HCT116 (cell line): Measurements from ENCODE around the gene ARHGEF11. TPM values are rescaled to one million over a fixed set of nuclear protein-coding genes. Genes with fewer than 3 reads are reported as not detected.
A peak's percentile ranks its signal among the peaks of the same experiment; 100 is the strongest.

Source experiments
- ATAC-seq: fragments of 200-7000 bp; cut with Tn5 transposase; 2 replicates; pipeline ENCODE4 v1.9.1; 2020; ENCODE audit warnings: mild to moderate bottlenecking, moderate library complexity
- BruUV-seq: library from RNA; stranded (reverse); fragments of 400-500 nt; replicated peaks from 2 replicates; lab custom pipeline; 2021; lab: Mats Ljungman, UMichigan
- CTCF ChIA-PET: fragments of 300-600 bp; sonication (Branson Sonifier 250); formaldehyde crosslinking; loops from one replicate; lab custom pipeline; 2021; ENCODE audit warnings: antibody characterized with exemption; lab: Charles Lee
- POLR2A ChIA-PET: fragments of 300-600, 350-600 bp; sonication (Branson Sonifier 250); formaldehyde crosslinking; loops from one replicate; lab custom pipeline; 2021; ENCODE audit warnings: antibody characterized with exemption; lab: Charles Lee
- RAD21 ChIA-PET, 2 experiments: fragments of 300-600 bp; sonication (Branson Sonifier 250); formaldehyde crosslinking; loops; one replicate each; lab custom pipeline; 2023; ENCODE audit warnings: low total read pairs in 2 of 2; ENCODE audit not compliant: uncharacterized antibody in 2 of 2, unreplicated experiment in 2 of 2, low non-redundant PET in 1 of 2; lab: Charles Lee
- DNase-seq: peaks from one replicate; pipeline ENCODE4 v3.0.0-alpha.2; 2010; ENCODE audit warnings: low read depth, low spot score
- H2AFZ ChIP-seq: fragments of 200-600 bp; shearing (Covaris generic), sonication (generic); 2 replicates; pipeline ENCODE4 v1.6.1; 2017; ENCODE audit warnings: low read depth, mixed run types, mixed read lengths, antibody characterized with exemption, low read length; ENCODE audit not compliant: poor library complexity, severe bottlenecking
- H3K27ac ChIP-seq: 2 replicates; pipeline ENCODE4 v1.5.1; 2012; ENCODE audit warnings: low read depth, low read length
- H3K27me3 ChIP-seq: fragments of 200-600 bp; sonication (generic); 2 replicates; pipeline ENCODE4 v1.6.1; 2016; ENCODE audit warnings: mixed run types, low read length, mixed read lengths; ENCODE audit not compliant: insufficient read depth
- H3K36me3 ChIP-seq, 2 experiments: fragments of 200-500 bp in 1 of 2; fragments of 200-600 bp in 1 of 2; sonication (Bioruptor generic) in 1 of 2; sonication (generic) in 1 of 2; 2 replicates each; pipeline versions ENCODE4 v1.5.1 to v1.6.1; 2014 to 2016; ENCODE audit warnings: low read length in 2 of 2, inconsistent platforms in 1 of 2, mixed read lengths in 1 of 2, mixed run types in 1 of 2; ENCODE audit not compliant: insufficient read depth in 2 of 2, control insufficient read depth in 1 of 2
- H3K4me1 ChIP-seq, 2 experiments: fragments of 200-600 bp in 1 of 2; sonication (generic) in 1 of 2; 2 replicates each; pipeline versions ENCODE4 v1.5.1 to v1.6.1; 2012 to 2017; ENCODE audit warnings: low read length in 2 of 2, inconsistent platforms in 1 of 2, mild to moderate bottlenecking in 1 of 2, mixed read lengths in 1 of 2, mixed run types in 1 of 2, moderate library complexity in 1 of 2; ENCODE audit not compliant: insufficient read depth in 2 of 2, control insufficient read depth in 1 of 2
- H3K4me2 ChIP-seq: fragments of 200-600 bp; sonication (generic); 2 replicates; pipeline ENCODE4 v1.6.1; 2017; ENCODE audit warnings: mixed run types, low read length, mixed read lengths
- H3K4me3 ChIP-seq, 2 experiments: fragments of 200-600 bp in 1 of 2; sonication (generic) in 1 of 2; replicated peaks in 1 of 2; 2 replicates each; pipeline ENCODE4 v1.5.1; 2011 to 2016; ENCODE audit warnings: low read length in 2 of 2, control low read depth in 1 of 2, low read depth in 1 of 2, mild to moderate bottlenecking in 1 of 2, mixed read lengths in 1 of 2, mixed run types in 1 of 2
- H3K79me2 ChIP-seq: fragments of 200-600 bp; sonication (generic); 2 replicates; pipeline ENCODE4 v1.6.1; 2017; ENCODE audit warnings: mild to moderate bottlenecking, mixed run types, low read length, moderate library complexity, mixed read lengths; ENCODE audit not compliant: insufficient read depth
- H3K9ac ChIP-seq: fragments of 200-600 bp; sonication (generic); 2 replicates; pipeline ENCODE4 v1.6.1; 2016; ENCODE audit warnings: low read length, mixed read lengths
- H3K9me2 ChIP-seq: fragments of 200-600 bp; sonication (generic), shearing (Covaris generic); 2 replicates; pipeline ENCODE4 v1.6.1; 2017; ENCODE audit warnings: mixed run types, mild to moderate bottlenecking, moderate library complexity; ENCODE audit not compliant: insufficient read depth
- H3K9me3 ChIP-seq, 2 experiments: fragments of 200-500 bp in 1 of 2; fragments of 200-600 bp in 1 of 2; sonication (Bioruptor generic) in 1 of 2; sonication (generic) in 1 of 2; 2 replicates each; pipeline ENCODE4 v1.6.1; 2014 to 2017; ENCODE audit warnings: low read length in 2 of 2, mixed read lengths in 2 of 2, inconsistent platforms in 1 of 2, low read depth in 1 of 2, mild to moderate bottlenecking in 1 of 2, mixed run types in 1 of 2, moderate library complexity in 1 of 2; ENCODE audit not compliant: control insufficient read depth in 1 of 2, insufficient read depth in 1 of 2
- H4K20me1 ChIP-seq: fragments of 200-600 bp; sonication (generic), shearing (Covaris generic); 2 replicates; pipeline ENCODE4 v1.6.1; 2017; ENCODE audit warnings: mixed run types, mild to moderate bottlenecking, moderate library complexity; ENCODE audit not compliant: insufficient read depth
- CBX3 ChIP-seq: IDR thresholded peaks from 2 replicates; pipeline ENCODE4 v1.6.1; 2012; ENCODE audit warnings: low read depth
- CEBPB ChIP-seq: IDR thresholded peaks from 2 replicates; pipeline ENCODE4 v1.6.1; 2012; ENCODE audit warnings: low read depth
- EGR1 ChIP-seq: IDR thresholded peaks from 2 replicates; pipeline ENCODE4 v1.6.1; 2012; ENCODE audit warnings: low read depth
- ELF1 ChIP-seq: IDR thresholded peaks from 2 replicates; pipeline ENCODE4 v1.6.1; 2012; ENCODE audit warnings: low read depth, borderline replicate concordance
- EZH2 ChIP-seq: fragments of 200-600 bp; sonication (generic); IDR thresholded peaks from 2 replicates; pipeline ENCODE4 v1.6.1; 2017; ENCODE audit warnings: antibody characterized with exemption, mixed run types
- EZH2phosphoT487 ChIP-seq: fragments of 200-600 bp; IDR thresholded peaks from 2 replicates; pipeline ENCODE4 v1.6.1; 2018; ENCODE audit warnings: antibody characterized with exemption, borderline replicate concordance
- JUND ChIP-seq: IDR thresholded peaks from 2 replicates; pipeline ENCODE4 v1.6.1; 2012
- POLR2AphosphoS5 ChIP-seq: IDR thresholded peaks from 2 replicates; pipeline ENCODE4 v1.6.1; 2011; ENCODE audit warnings: mild to moderate bottlenecking, low read depth, low read length, moderate library complexity
- RAD21 ChIP-seq: IDR thresholded peaks from 2 replicates; pipeline ENCODE4 v1.6.1; 2012; ENCODE audit warnings: low read depth, mild to moderate bottlenecking
- SP1 ChIP-seq: IDR thresholded peaks from 2 replicates; pipeline ENCODE4 v1.6.1; 2012; ENCODE audit warnings: low read depth
- SRF ChIP-seq: IDR thresholded peaks from 2 replicates; pipeline ENCODE4 v1.6.1; 2012; ENCODE audit warnings: low read depth
- TCF7L2 ChIP-seq: IDR thresholded peaks from 2 replicates; pipeline ENCODE4 v1.7.0; 2011; ENCODE audit warnings: borderline replicate concordance, inconsistent platforms; ENCODE audit not compliant: insufficient read depth, insufficient read length; ENCODE audit errors: extremely low read depth
- YY1 ChIP-seq: IDR thresholded peaks from 2 replicates; pipeline ENCODE4 v1.6.1; 2011; ENCODE audit warnings: low read length, low read depth, moderate library complexity, mild to moderate bottlenecking; ENCODE audit not compliant: insufficient replicate concordance; ENCODE audit errors: extremely low read depth
- ZFX ChIP-seq: fragments of 450-650 bp; IDR thresholded peaks from 2 replicates; pipeline ENCODE4 v1.6.1; 2017
- intact Hi-C: fragments of 100-400 bp; cut with micrococcal nuclease; formaldehyde crosslinking; loops from 2 replicates; pipeline ENCODE4 v1.10.0; 2022
- total RNA-seq: library from RNA; stranded (reverse); gene quantifications from one replicate; pipeline ENCODE4 v1.2.1, GENCODE V29; 2021; ENCODE audit not compliant: unreplicated experiment
- TF ChIP-seq, protein P1 (sequence below): IDR thresholded peaks from 2 replicates; pipeline ENCODE4 v1.6.1; 2011; ENCODE audit warnings: mild to moderate bottlenecking, low read length, moderate library complexity; ENCODE audit not compliant: insufficient replicate concordance; ENCODE audit errors: extremely low read depth
- TF ChIP-seq, protein P2 (sequence below): IDR thresholded peaks from 2 replicates; pipeline ENCODE4 v1.6.1; 2012; ENCODE audit warnings: low read depth
- TF ChIP-seq, protein P3 (sequence below): IDR thresholded peaks from 2 replicates; pipeline ENCODE4 v1.6.1; 2012
- TF ChIP-seq, protein P4 (sequence below), 3 experiments: fragments of 200-600 bp in 1 of 3; sonication (generic) in 1 of 3; IDR thresholded peaks in 2 of 3; conservative IDR thresholded peaks in 1 of 3; 2 replicates each; pipeline ENCODE4 v1.5.1; 2012 to 2017; ENCODE audit warnings: low read depth in 2 of 3, low read length in 2 of 3, antibody characterized with exemption in 1 of 3, borderline replicate concordance in 1 of 3, control low read depth in 1 of 3, mild to moderate bottlenecking in 1 of 3, mixed read lengths in 1 of 3, mixed run types in 1 of 3, moderate library complexity in 1 of 3; ENCODE audit not compliant: insufficient read depth in 1 of 3

Gene ARHGEF11
- total RNA-seq, 1 experiment from 2014 or later, result 28.9 TPM

DNA sequence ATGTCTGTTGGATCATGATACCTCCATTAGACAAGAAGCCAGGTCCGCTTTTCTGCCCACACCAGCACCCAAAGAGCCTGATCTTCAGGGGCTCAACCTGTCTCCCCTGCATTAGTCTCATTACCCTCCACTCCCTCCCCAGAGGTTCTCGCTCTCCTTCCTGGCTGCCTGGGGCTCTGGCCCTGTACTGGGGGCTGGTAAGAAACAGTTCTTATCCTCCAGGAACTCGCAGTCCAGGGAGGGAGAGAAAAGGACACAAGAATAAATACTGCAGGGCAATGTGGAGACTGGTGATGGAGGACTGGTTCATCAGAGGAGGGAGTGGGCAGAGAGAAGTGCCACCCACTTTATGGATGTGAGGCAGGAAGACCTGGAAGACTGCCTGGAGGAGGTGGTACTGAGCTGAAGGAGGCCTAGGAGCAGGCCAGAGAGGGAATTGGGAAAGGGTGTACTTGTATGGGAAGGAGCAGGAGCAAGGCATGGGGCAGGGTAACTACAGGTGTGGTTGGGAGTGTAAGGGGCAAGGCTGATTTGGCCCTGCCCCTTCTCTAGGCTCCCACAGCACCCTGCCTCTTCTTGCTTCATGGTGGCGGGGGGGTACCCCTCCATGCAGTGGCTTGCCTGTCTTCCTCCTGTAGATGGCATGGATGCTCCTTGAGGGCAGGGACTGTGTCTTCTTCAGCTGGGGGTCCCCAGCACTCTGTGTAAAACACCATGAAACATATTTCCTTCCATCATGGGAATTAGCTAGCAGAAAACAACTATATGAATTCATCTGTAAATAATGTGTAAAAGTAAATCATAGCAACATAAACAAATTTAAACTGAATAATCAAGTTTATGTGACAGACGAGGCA, 120.2 kb downstream of the ARHGEF11 start:
- H3K27ac ChIP-seq, result no peak overlapping the region
- intact Hi-C loops, result loop anchor here (5.0 to 10.0 kb wide), 3 partner anchors 128 to 301 kb away; no protein-coding TSS in a partner anchor
- TF ChIP-seq, protein P1, sequence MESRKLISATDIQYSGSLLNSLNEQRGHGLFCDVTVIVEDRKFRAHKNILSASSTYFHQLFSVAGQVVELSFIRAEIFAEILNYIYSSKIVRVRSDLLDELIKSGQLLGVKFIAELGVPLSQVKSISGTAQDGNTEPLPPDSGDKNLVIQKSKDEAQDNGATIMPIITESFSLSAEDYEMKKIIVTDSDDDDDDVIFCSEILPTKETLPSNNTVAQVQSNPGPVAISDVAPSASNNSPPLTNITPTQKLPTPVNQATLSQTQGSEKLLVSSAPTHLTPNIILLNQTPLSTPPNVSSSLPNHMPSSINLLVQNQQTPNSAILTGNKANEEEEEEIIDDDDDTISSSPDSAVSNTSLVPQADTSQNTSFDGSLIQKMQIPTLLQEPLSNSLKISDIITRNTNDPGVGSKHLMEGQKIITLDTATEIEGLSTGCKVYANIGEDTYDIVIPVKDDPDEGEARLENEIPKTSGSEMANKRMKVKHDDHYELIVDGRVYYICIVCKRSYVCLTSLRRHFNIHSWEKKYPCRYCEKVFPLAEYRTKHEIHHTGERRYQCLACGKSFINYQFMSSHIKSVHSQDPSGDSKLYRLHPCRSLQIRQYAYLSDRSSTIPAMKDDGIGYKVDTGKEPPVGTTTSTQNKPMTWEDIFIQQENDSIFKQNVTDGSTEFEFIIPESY, result no peak
- TF ChIP-seq JUND (no peak), ZFX (no peak), CBX3 (no peak), ELF1 (no peak), RAD21 (no peak), CEBPB (no peak), POLR2AphosphoS5 (no peak), SP1 (no peak), EZH2 (no peak), SRF (no peak), EGR1 (no peak), EZH2phosphoT487 (no peak), TCF7L2 (no peak), YY1 (no peak)
- TF ChIP-seq, protein P2, sequence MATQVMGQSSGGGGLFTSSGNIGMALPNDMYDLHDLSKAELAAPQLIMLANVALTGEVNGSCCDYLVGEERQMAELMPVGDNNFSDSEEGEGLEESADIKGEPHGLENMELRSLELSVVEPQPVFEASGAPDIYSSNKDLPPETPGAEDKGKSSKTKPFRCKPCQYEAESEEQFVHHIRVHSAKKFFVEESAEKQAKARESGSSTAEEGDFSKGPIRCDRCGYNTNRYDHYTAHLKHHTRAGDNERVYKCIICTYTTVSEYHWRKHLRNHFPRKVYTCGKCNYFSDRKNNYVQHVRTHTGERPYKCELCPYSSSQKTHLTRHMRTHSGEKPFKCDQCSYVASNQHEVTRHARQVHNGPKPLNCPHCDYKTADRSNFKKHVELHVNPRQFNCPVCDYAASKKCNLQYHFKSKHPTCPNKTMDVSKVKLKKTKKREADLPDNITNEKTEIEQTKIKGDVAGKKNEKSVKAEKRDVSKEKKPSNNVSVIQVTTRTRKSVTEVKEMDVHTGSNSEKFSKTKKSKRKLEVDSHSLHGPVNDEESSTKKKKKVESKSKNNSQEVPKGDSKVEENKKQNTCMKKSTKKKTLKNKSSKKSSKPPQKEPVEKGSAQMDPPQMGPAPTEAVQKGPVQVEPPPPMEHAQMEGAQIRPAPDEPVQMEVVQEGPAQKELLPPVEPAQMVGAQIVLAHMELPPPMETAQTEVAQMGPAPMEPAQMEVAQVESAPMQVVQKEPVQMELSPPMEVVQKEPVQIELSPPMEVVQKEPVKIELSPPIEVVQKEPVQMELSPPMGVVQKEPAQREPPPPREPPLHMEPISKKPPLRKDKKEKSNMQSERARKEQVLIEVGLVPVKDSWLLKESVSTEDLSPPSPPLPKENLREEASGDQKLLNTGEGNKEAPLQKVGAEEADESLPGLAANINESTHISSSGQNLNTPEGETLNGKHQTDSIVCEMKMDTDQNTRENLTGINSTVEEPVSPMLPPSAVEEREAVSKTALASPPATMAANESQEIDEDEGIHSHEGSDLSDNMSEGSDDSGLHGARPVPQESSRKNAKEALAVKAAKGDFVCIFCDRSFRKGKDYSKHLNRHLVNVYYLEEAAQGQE, result no peak
- TF ChIP-seq, protein P3, sequence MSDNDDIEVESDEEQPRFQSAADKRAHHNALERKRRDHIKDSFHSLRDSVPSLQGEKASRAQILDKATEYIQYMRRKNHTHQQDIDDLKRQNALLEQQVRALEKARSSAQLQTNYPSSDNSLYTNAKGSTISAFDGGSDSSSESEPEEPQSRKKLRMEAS, result no peak
- TF ChIP-seq, protein P4, sequence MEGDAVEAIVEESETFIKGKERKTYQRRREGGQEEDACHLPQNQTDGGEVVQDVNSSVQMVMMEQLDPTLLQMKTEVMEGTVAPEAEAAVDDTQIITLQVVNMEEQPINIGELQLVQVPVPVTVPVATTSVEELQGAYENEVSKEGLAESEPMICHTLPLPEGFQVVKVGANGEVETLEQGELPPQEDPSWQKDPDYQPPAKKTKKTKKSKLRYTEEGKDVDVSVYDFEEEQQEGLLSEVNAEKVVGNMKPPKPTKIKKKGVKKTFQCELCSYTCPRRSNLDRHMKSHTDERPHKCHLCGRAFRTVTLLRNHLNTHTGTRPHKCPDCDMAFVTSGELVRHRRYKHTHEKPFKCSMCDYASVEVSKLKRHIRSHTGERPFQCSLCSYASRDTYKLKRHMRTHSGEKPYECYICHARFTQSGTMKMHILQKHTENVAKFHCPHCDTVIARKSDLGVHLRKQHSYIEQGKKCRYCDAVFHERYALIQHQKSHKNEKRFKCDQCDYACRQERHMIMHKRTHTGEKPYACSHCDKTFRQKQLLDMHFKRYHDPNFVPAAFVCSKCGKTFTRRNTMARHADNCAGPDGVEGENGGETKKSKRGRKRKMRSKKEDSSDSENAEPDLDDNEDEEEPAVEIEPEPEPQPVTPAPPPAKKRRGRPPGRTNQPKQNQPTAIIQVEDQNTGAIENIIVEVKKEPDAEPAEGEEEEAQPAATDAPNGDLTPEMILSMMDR (IDR thresholded peaks at IDR 0.05 in 2 of 3, conservative IDR thresholded peaks at IDR 0.05 in 1 of 3; ENCODE audit: borderline replicate concordance in 1 of 3, insufficient read depth in 1 of 3, low read depth in 2 of 3, low read length in 2 of 3), result no peak
- H3K4me2 ChIP-seq, result peak overlapping the region; percentile 93
- no peaks in the 10 kb centered on the region for H3K79me2 ChIP-seq
- peaks cover 20 to 37% of the 10 kb centered on the region in 2 experiments for H3K4me1 ChIP-seq
- ChIA-PET RAD21 (interaction anchor here (0.6 to 1.1 kb wide), 3 partner anchors 33 to 236 kb away, joined by 3 to 4 read pairs (median 3); no protein-coding TSS in a partner anchor), CTCF (interaction anchor here (4.0 kb wide), 1 partner anchor 34 kb away, joined by 62 read pairs; the partner anchor contains the start of gene PEAR1), POLR2A (no interaction called here)
- ATAC-seq (no peak), DNase-seq (no peak)
- peaks cover 20% of the 10 kb centered on the region; the same call in 1 of the 2 replicates for H3K27me3 ChIP-seq
- no peak overlapping the region for H2AFZ ChIP-seq
- H3K9me2 ChIP-seq, result no peaks in the 10 kb centered on the region
- no peaks in the 10 kb centered on the region for H3K9me3 ChIP-seq
- 0 out of 4 replicates have a peak overlapping the region, but pooled peaks of 1 of the 2 experiments have one; percentile 27 for H3K4me3 ChIP-seq
- no peak overlapping the region; the same call in 1 of the 2 replicates for H3K9ac ChIP-seq
- BruUV-seq, result no TSS peak
- H4K20me1 ChIP-seq, result no peaks in the 10 kb centered on the region
- no peaks in the 10 kb centered on the region for H3K36me3 ChIP-seq
